ENCODE measurements around the gene NRXN3.

DNA sequence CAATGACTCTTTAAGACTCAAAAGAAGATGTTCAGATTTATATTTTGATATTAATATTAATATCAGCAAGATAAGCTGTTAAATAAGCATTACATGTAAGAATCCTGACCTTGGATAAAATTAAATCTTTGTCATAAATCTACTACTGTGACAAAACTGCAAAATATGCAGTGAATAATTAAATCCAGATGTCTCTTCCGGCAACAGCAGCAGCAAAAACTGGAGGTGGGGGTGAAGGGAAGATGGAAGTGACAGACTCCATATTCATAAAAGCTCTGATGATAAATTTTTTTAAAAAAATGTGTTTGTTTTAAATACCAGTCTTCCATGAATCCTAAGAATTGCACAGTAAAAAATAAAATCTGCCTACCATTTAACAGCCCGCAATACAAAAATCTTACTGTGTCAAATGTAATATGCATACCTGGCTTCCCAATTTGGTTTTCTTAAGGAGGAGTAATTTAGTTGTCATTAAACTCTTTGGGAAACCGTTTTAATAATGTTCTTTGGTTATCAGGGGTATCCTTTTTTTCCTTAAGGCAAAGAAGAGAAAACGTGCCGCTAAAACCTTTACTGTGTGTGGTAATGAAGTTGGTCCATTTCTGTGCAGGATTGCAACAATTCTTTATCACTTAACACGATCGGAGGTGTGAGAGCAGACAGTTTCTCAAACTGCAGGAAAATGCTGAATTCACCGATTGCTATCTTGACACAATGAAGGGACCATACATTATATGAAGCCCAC, 1562.9 kb downstream of the NRXN3 start:
- TF ChIP-seq, protein P1, sequence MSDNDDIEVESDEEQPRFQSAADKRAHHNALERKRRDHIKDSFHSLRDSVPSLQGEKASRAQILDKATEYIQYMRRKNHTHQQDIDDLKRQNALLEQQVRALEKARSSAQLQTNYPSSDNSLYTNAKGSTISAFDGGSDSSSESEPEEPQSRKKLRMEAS (IDR thresholded peaks at IDR 0.05): no peak
- TF ChIP-seq YY1 (IDR thresholded peaks at IDR 0.05; ENCODE audit: extremely low read depth, insufficient replicate concordance, low read depth, low read length) (no peak), POLR2AphosphoS5 (IDR thresholded peaks at IDR 0.05; ENCODE audit: low read depth, low read length) (no peak), POLR2A (IDR thresholded peaks at IDR 0.05; ENCODE audit: borderline replicate concordance, extremely low read depth, insufficient read depth, insufficient read length) (no peak)

All from HCT116 (cell line).